BJ (cell line): Measurements from ENCODE around the gene TOM1. TPM values are rescaled to one million over a fixed set of nuclear protein-coding genes. Genes with fewer than 3 reads are reported as not detected.

Experiments
- CTCF ChIA-PET: fragments of 350-600 bp; formaldehyde crosslinking; extraction: SDS; loops from one replicate; lab custom pipeline; 2021; ENCODE audit warnings: antibody characterized with exemption, inconsistent platforms; lab: Yijun Ruan, JAX
- POLR2A ChIA-PET: fragments of 300-600 bp; sonication (Branson Sonifier 250); formaldehyde crosslinking; extraction: SDS; loops from one replicate; lab custom pipeline; 2021; ENCODE audit warnings: antibody characterized with exemption; lab: Charles Lee
- DNase-seq: peaks from one replicate; pipeline ENCODE4 v3.0.0-alpha.2; 2011; ENCODE audit warnings: low read depth
- H3K27me3 ChIP-seq: 2 replicates; pipeline ENCODE4 v1.6.0; 2011; ENCODE audit warnings: low read length; ENCODE audit not compliant: control insufficient read depth, insufficient read depth
- H3K36me3 ChIP-seq: 2 replicates; pipeline ENCODE4 v1.5.1; 2011; ENCODE audit warnings: low read length; ENCODE audit not compliant: control insufficient read depth, insufficient read depth
- H3K4me3 ChIP-seq: 2 replicates; pipeline ENCODE4 v1.5.1; 2011; ENCODE audit warnings: low read depth, mild to moderate bottlenecking, control low read depth, low read length
- polyA plus RNA-seq: library from polyadenylated mRNA; depleted of rRNA; stranded (reverse); fragments of >200 nt; gene quantifications from 2 replicates; pipeline ENCODE4 v1.2.3, GENCODE V29; 2011
- TF ChIP-seq, protein P1 (sequence below): IDR thresholded peaks from 2 replicates; pipeline ENCODE4 v1.5.1; 2011; ENCODE audit warnings: low read depth, mild to moderate bottlenecking, control low read depth, inconsistent platforms, low read length, moderate library complexity; ENCODE audit not compliant: insufficient read depth

TOM1 gene
- polyA plus RNA-seq, 1 experiment = 124 TPM

DNA sequence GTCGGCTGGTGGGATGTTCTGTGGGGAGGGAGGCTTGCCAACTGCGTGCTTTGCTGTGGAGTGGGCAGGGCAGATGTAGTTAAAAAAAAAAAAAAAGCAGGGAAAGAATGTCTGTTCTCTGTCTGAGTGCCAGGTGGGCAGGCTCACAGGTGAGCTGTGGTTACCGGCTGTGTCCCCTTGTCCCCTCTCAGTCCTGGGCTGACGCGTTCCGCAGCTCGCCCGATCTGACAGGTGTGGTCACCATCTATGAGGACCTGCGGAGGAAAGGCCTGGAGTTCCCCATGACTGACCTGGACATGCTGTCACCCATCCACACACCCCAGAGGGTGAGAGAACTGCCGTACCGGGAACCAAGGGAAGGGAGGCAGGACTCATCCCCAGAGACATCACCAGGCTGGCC is 23.6 kb downstream of the TOM1 start:
- CTCF ChIA-PET = interaction anchor here (0.8 to 1.5 kb wide), 2 partner anchors 28 to 1533 kb away, joined by 4 read pairs; no protein-coding TSS in a partner anchor
- no peak for DNase-seq
- TF ChIP-seq, protein P1, sequence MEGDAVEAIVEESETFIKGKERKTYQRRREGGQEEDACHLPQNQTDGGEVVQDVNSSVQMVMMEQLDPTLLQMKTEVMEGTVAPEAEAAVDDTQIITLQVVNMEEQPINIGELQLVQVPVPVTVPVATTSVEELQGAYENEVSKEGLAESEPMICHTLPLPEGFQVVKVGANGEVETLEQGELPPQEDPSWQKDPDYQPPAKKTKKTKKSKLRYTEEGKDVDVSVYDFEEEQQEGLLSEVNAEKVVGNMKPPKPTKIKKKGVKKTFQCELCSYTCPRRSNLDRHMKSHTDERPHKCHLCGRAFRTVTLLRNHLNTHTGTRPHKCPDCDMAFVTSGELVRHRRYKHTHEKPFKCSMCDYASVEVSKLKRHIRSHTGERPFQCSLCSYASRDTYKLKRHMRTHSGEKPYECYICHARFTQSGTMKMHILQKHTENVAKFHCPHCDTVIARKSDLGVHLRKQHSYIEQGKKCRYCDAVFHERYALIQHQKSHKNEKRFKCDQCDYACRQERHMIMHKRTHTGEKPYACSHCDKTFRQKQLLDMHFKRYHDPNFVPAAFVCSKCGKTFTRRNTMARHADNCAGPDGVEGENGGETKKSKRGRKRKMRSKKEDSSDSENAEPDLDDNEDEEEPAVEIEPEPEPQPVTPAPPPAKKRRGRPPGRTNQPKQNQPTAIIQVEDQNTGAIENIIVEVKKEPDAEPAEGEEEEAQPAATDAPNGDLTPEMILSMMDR = no peak
- POLR2A ChIA-PET = interaction anchor here (0.7 kb wide), 1 partner anchor 12 kb away, joined by 4 read pairs; no protein-coding TSS in a partner anchor
- Histone ChIP-seq H3K36me3 (peaks cover 34% of the 10 kb centered on the region), H3K27me3 (no peaks in the 10 kb centered on the region), H3K4me3 (no peak overlapping the region)

DNA sequence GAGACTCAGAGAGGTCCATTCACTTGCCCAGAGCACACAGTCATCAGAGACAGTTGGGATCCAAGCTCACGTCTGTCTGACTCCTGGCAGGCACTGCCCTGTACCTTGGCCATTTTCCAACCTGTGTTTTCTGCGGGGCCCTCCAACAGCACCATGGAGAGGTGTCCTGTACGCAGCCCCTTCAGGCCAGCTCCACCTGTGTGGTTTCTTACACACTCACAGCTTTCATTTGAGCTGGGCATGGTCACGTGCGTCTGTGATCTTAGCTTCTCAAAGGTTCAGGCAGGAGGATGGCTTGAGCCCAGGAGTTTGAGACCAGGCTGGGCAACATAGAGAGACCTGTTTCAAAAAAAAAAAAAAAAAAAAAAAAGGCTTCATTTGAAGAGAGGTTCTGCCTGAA is 24.4 kb downstream of the TOM1 start:
- CTCF ChIA-PET = interaction anchor here (1.1 to 1.5 kb wide), 2 partner anchors 11 to 27 kb away, joined by 3 to 4 read pairs; no protein-coding TSS in a partner anchor
- POLR2A ChIA-PET = no interaction called here

DNA sequence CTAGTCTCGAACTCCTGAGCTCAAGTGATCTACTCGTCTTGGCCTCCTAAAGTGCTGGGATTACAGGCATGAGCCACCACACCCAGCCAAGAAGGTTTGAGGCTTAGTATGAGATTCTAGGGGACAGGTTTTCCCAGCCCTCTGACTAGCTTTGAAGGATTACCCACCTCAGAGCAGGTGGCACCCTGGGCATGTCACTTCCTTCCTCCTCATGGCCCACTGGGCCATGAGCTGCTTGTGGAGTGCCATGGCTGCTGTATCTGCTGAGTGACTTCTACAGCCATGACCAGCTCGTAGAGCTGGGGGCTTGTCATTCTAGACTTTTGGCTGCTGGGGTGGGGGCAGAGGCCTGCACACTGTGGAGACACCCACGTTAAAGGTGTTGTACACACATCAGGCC is 25.1 kb downstream of the TOM1 start:
- DNase-seq = no peak
- peaks cover 32% of the 10 kb centered on the region for H3K36me3 ChIP-seq
- CTCF ChIA-PET = interaction anchor here (1.1 to 1.5 kb wide), 2 partner anchors 10 to 26 kb away, joined by 3 to 4 read pairs; no protein-coding TSS in a partner anchor

More for the DNA sequence above, 24.4 kb downstream of the TOM1 start:
- H3K27me3 ChIP-seq = no peaks in the 10 kb centered on the region
- DNase-seq = no peak
- H3K36me3 ChIP-seq = peaks cover 37% of the 10 kb centered on the region
- no peak overlapping the region for H3K4me3 ChIP-seq
- TF ChIP-seq, protein P1 = no peak

GRCh38 chr22:35325209-35325608 is 25.5 kb downstream of the TOM1 start:
- ChIA-PET CTCF (interaction anchor here (1.1 kb wide), 1 partner anchor 10 kb away, joined by 3 read pairs; no protein-coding TSS in a partner anchor), POLR2A (no interaction called here)
- no peak for DNase-seq
- TF ChIP-seq, protein P1 = no peak
- peaks cover 32% of the 10 kb centered on the region for H3K36me3 ChIP-seq
- H3K4me3 ChIP-seq = no peak overlapping the region
- H3K27me3 ChIP-seq = no peaks in the 10 kb centered on the region

More for the DNA sequence above, 25.1 kb downstream of the TOM1 start:
- POLR2A ChIA-PET = no interaction called here
- Histone ChIP-seq H3K4me3 (no peak overlapping the region), H3K27me3 (no peaks in the 10 kb centered on the region)
- TF ChIP-seq, protein P1 = no peak

- H3K27me3 ChIP-seq = no peaks in the 10 kb centered on the region
- H3K4me3 ChIP-seq = no peak overlapping the region
- ChIA-PET POLR2A (no interaction called here), CTCF (interaction anchor here (0.6 to 1.0 kb wide), 2 partner anchors 9 kb away, joined by 3 to 4 read pairs; no protein-coding TSS in a partner anchor)
- no peak for DNase-seq
- H3K36me3 ChIP-seq = peaks cover 32% of the 10 kb centered on the region
- TF ChIP-seq, protein P1 = no peak
Measured at GRCh38 chr22:35326854-35327562, 27.3 kb downstream of the TOM1 start.
